Heart left ventricle (tissue), 13 donors: ENCODE data around the gene CD48.

Experiments used
- POLR2A ChIP-seq, 2 donors: fragments of 450-650 bp; IDR thresholded peaks; one replicate each; pipeline ENCODE4 v1.6.1; 2017; ENCODE audit warnings: antibody characterized with exemption in 2 of 2, mild to moderate bottlenecking in 2 of 2, moderate library complexity in 2 of 2
- TF ChIP-seq, protein P1 (sequence below), 12 donors: fragments of 200-600 bp; sonication (generic) in 4 of 12; IDR thresholded peaks; one replicate each; pipeline versions ENCODE4 v1.5.0 to v1.8.0; 2018 to 2022; ENCODE audit warnings: antibody characterized with exemption in 12 of 12, mild to moderate bottlenecking in 5 of 12
- donor health status: ischemic (EF 13 %, LVEDD 7.1; RV severe dilation, severe dysfunction).
- donor health status: DM: no; HTN: yes; CAD: no.
- donor health status: DM: no; HTN: no; CAD: no.
- donor health status: ischemic (EF 25% LVEDD 6.9; RV normal size, moderate dysfunction).
- donor health status: ischemic (EF 25% LVEDD 5.7; RV mildly dilated, moderate dysfunction).
- donor health status: ischemic (EF 35%, LVEDD 5.7; RV mildly dilated, moderate dysfunction).
- donor health status: nonischemic (EF 11% LVEDD 7.7; RV severe dilation, severe dysfunction).
- donor health status: DM: yes; HTN: yes; CAD: no.
- donor health status: PGD.
- donor health status: ischemic (EF 29% LVEDD 5.4; RV normal size, mild dysfunction).
- donor health status: nonischemic (EF 23%, LVEDD 6.1; RV moderate dilation, normal function).

DNA sequence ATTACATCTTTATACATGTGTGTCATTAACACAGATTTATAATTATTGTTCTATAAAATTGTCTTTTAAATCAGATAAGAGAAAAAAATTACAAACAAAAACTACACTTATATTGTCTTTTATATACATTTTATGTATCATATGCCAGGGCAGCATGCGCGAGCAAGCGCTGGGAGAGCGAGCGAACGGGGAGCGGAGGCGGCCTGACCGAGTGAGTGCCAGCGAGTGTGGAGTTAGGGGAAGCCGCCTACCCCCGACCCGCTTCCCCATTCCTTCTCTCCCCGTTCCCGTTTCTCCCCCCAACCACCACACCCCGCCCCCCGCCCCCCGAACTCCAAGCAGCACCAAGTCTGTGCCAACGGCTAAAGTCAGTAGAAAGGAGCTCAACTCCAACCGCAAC, 41.8 kb downstream of the CD48 start:
- TF ChIP-seq, protein P1, sequence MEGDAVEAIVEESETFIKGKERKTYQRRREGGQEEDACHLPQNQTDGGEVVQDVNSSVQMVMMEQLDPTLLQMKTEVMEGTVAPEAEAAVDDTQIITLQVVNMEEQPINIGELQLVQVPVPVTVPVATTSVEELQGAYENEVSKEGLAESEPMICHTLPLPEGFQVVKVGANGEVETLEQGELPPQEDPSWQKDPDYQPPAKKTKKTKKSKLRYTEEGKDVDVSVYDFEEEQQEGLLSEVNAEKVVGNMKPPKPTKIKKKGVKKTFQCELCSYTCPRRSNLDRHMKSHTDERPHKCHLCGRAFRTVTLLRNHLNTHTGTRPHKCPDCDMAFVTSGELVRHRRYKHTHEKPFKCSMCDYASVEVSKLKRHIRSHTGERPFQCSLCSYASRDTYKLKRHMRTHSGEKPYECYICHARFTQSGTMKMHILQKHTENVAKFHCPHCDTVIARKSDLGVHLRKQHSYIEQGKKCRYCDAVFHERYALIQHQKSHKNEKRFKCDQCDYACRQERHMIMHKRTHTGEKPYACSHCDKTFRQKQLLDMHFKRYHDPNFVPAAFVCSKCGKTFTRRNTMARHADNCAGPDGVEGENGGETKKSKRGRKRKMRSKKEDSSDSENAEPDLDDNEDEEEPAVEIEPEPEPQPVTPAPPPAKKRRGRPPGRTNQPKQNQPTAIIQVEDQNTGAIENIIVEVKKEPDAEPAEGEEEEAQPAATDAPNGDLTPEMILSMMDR (IDR thresholded peaks at IDR 0.05), result no peak
- TF ChIP-seq POLR2A (IDR thresholded peaks at IDR 0.05), result no peak
